Subcutaneous abdominal adipose tissue (tissue), 5 donors: ENCODE data around the gene AVPI1.

ENCODE experiments used
- H3K27ac ChIP-seq: one replicate; pipeline ENCODE4 v1.7.0; 2013; ENCODE audit warnings: low read depth, mild to moderate bottlenecking, inconsistent platforms, low read length, moderate library complexity
- H3K27me3 ChIP-seq, 5 donors: one replicate each; pipeline ENCODE4 v1.7.0; 2013; ENCODE audit warnings: low read length in 5 of 5, inconsistent platforms in 1 of 5; ENCODE audit not compliant: control insufficient read depth in 5 of 5, insufficient read depth in 4 of 5
- H3K36me3 ChIP-seq, 5 donors: one replicate each; pipeline ENCODE4 v1.7.0; 2013; ENCODE audit warnings: low read length in 5 of 5; ENCODE audit not compliant: control insufficient read depth in 5 of 5, insufficient read depth in 5 of 5
- H3K4me1 ChIP-seq, 5 donors: one replicate each; pipeline ENCODE4 v1.7.0; 2013; ENCODE audit warnings: low read length in 5 of 5, mild to moderate bottlenecking in 3 of 5, moderate library complexity in 1 of 5; ENCODE audit not compliant: control insufficient read depth in 5 of 5, insufficient read depth in 5 of 5
- H3K4me3 ChIP-seq, 5 donors: one replicate each; pipeline ENCODE4 v1.7.0; 2013; ENCODE audit warnings: low read length in 5 of 5, low read depth in 1 of 5
- H3K9ac ChIP-seq, 5 donors: one replicate each; pipeline ENCODE4 v1.7.0; 2013; ENCODE audit warnings: low read length in 5 of 5, mild to moderate bottlenecking in 4 of 5, moderate library complexity in 3 of 5
- H3K9me3 ChIP-seq, 5 donors: one replicate each; pipeline ENCODE4 v1.7.0; 2013; ENCODE audit warnings: low read length in 5 of 5; ENCODE audit not compliant: control insufficient read depth in 5 of 5
- donor health status: healthy.
- donor health status: healthy.
- donor health status: healthy.
- donor health status: healthy.
- donor health status: healthy.

AVPI1 gene

DNA sequence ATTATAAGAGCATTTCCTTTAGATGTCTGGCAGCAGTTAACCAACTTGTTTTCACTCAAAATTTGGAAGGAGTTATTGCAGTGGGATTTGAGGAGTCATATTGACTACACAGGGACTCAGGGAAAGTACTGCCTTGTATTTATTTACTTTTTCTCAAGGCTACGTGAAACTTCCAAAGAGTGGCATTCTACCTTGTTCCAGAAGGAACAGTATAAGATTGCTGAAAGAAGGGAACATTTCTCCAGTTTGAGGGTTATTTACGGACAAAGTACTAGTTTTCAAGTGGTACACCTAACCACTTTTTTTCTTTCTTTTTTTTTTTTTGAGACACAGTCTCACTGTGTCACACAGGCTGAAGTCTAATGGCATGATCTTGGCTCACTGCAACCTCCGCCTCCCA is 58.8 kb downstream of the AVPI1 start:
- no peaks in the 10 kb centered on the region for H3K9me3 ChIP-seq
- no peaks in the 10 kb centered on the region for H3K36me3 ChIP-seq
- peaks cover 0 to 8% (median 6%) of the 10 kb centered on the region in 5 donors for H3K4me1 ChIP-seq
- H3K27me3 ChIP-seq = no peaks in the 10 kb centered on the region
- H3K9ac ChIP-seq = no peak overlapping the region
- no peak overlapping the region for H3K4me3 ChIP-seq
- no peak overlapping the region for H3K27ac ChIP-seq

DNA sequence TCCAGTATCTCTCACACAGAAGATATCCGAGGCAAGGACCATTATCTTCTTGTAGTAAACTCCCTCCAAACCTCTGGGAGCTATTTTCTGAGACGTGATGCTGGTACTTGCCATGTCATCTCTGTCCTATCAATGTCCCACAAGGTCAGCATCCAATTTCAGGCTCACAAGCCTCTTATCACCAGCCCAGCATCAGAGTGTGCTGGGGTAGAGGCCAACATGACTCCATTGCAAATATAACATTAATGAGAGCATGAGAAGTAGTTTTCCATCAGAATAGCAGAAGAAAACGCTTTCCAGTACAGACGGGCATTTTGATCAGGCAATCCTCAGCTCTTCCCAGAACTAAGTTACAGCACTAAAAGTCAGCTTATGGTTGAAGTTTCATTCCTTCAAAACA is 59.3 kb downstream of the AVPI1 start:
- H3K27ac ChIP-seq = no peak overlapping the region

More for the DNA sequence above, 59.3 kb downstream of the AVPI1 start:
- Histone ChIP-seq H3K27me3 (no peaks in the 10 kb centered on the region), H3K9me3 (no peaks in the 10 kb centered on the region), H3K4me1 (peaks cover 0 to 3% (median 2%) of the 10 kb centered on the region in 5 donors), H3K9ac (no peak overlapping the region), H3K36me3 (no peaks in the 10 kb centered on the region), H3K4me3 (no peak overlapping the region)
